GM19467 (cell line): ENCODE data around the gene PPP1R3C.

Source experiments
- ATAC-seq: cut with Tn5 transposase; IDR thresholded peaks from one replicate; pipeline ENCODE4 v1.9.1; 2021; ENCODE audit warnings: mild to moderate bottlenecking, moderate library complexity; ENCODE audit not compliant: unreplicated experiment

Gene PPP1R3C

GRCh38 chr10:91602449-91602848, 30.4 kb downstream of the PPP1R3C start:
- ATAC-seq = no peak

- ATAC-seq = no peak
Observed at GRCh38 chr10:91601212-91601611, 31.7 kb downstream of the PPP1R3C start.

- no peak for ATAC-seq
Observed at GRCh38 chr10:91598211-91598977, 34.5 kb downstream of the PPP1R3C start.

GRCh38 chr10:91597197-91597881, 35.5 kb downstream of the PPP1R3C start:
- ATAC-seq = no peak

GRCh38 chr10:91596825-91597196, 36.1 kb downstream of the PPP1R3C start:
- no peak for ATAC-seq

- no peak for ATAC-seq
Observed at GRCh38 chr10:91593834-91594233, 39.0 kb downstream of the PPP1R3C start.

- no peak for ATAC-seq
Observed at GRCh38 chr10:91593366-91593765, 39.5 kb downstream of the PPP1R3C start.

- ATAC-seq = no peak
Observed at GRCh38 chr10:91592266-91592975, 40.5 kb downstream of the PPP1R3C start.

GRCh38 chr10:91591797-91592174, 41.1 kb downstream of the PPP1R3C start:
- no peak for ATAC-seq

GRCh38 chr10:91590904-91591796, 41.7 kb downstream of the PPP1R3C start:
- ATAC-seq = no peak

- ATAC-seq = no peak
Observed at GRCh38 chr10:91590142-91590903, 42.5 kb downstream of the PPP1R3C start.

- no peak for ATAC-seq
Observed at GRCh38 chr10:91589658-91590035, 43.2 kb downstream of the PPP1R3C start.

GRCh38 chr10:91589015-91589657, 43.7 kb downstream of the PPP1R3C start:
- ATAC-seq = no peak

- no peak for ATAC-seq
Observed at GRCh38 chr10:91587710-91588638, 44.9 kb downstream of the PPP1R3C start.

- no peak for ATAC-seq
Observed at GRCh38 chr10:91582153-91582554, 50.7 kb downstream of the PPP1R3C start.

- ATAC-seq = no peak
Observed at GRCh38 chr10:91579329-91579985, 53.4 kb downstream of the PPP1R3C start.
